Fibroblast of mammary gland (primary cell): ENCODE results near the gene TAL1.

Experiments
- DNase-seq: peaks from one replicate; pipeline ENCODE4 v3.0.0-alpha.2; 2010; ENCODE audit warnings: low read depth
- H3K4me3 ChIP-seq: 2 replicates; pipeline ENCODE4 v1.5.1; 2011; ENCODE audit warnings: low read depth, mild to moderate bottlenecking, low read length, moderate library complexity; ENCODE audit not compliant: control insufficient read depth
- TF ChIP-seq, protein P1 (sequence below): conservative IDR thresholded peaks from 2 replicates; pipeline ENCODE4 v1.5.1; 2011; ENCODE audit warnings: low read depth, low read length, inconsistent platforms; ENCODE audit not compliant: control insufficient read depth, insufficient read depth

TAL1 gene

DNA sequence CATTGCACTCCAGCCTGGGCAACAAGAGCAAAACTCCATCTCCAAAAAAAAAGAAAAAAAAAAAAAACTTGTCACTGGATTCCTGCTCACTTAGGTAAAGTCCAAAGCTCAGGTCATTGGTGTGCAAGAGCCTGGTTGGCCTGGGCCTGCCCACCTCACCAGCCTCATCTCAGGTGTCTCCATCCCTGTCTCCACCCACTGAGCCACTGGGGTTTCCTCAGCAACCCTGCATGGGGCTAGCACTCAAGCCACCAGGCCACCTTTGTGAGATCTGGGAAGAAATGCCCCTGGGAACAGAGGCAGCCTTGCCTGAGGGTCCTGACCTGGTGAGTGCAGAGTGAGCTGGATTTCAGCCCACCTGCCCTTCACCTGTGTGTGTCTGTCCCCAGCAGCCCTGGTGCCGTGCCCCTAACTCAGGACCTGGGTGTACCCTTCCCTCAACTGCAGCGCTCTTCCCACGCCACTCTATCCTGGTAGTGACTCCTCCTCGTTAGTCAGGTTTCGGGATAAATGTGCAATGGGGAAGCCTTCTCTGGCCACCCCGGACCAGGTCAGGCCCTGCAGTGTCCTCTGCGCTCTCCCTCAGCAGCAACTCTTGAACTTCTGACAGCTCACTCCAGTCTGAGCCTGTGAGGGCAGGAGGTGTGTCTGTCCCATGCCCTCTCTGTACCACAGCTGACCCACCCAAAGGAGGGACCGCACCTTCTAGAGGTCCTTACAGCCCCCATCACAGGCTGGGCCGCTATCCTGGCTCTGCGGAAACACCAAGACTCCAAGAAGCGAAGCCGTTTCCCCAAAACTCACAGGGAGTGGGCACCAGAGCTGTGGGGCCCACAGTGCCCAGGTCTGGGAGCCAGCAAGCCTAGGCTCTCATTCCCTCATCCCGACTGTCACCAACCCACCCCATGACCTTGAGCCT, 45.5 kb downstream of the TAL1 start:
- no peak for DNase-seq
- H3K4me3 ChIP-seq, result no peak overlapping the region
- TF ChIP-seq, protein P1, sequence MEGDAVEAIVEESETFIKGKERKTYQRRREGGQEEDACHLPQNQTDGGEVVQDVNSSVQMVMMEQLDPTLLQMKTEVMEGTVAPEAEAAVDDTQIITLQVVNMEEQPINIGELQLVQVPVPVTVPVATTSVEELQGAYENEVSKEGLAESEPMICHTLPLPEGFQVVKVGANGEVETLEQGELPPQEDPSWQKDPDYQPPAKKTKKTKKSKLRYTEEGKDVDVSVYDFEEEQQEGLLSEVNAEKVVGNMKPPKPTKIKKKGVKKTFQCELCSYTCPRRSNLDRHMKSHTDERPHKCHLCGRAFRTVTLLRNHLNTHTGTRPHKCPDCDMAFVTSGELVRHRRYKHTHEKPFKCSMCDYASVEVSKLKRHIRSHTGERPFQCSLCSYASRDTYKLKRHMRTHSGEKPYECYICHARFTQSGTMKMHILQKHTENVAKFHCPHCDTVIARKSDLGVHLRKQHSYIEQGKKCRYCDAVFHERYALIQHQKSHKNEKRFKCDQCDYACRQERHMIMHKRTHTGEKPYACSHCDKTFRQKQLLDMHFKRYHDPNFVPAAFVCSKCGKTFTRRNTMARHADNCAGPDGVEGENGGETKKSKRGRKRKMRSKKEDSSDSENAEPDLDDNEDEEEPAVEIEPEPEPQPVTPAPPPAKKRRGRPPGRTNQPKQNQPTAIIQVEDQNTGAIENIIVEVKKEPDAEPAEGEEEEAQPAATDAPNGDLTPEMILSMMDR, result no peak

DNA sequence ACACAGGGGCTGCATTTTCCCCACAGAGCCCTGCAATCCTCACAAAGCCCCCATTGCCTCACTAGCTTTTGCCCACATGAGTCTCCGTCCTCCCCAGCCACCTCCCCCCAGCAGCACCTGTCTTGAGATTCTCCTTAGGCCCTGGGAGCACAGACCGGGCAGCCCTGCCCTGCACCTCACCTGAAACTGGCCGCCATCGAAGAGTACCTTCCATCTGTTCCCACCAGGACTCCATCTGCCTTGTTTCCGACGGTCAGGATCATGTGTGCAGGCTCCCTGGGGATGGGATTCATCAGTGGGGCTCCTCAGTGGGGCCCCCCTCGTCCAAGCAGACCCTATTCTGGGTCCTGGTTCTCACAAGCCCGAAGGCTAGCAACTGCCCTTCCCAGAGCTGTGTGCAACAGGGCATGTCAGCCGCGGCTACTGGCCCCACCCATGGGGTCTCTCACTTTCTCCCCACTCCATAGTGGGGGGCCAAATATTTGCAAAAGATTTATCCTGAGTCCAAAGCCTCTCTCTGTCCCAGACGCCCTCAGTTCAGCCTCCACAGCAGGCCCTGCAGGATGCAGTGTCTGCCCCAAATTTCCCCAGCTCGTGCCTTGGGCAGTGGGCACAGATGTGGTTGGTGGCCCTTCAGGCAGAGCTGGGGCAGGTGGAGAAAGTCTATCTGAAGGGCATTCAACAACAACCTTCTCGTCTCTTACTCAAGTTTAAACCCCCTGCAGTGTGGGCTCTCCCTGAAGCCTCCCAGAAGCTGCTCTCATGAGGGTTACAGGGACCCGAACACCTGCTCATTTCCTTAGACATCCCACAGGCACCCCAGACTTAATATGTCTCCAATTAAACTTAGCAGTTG, 47.0 kb downstream of the TAL1 start:
- no peak for DNase-seq
- TF ChIP-seq, protein P1, result no peak
- no peak overlapping the region for H3K4me3 ChIP-seq

DNA sequence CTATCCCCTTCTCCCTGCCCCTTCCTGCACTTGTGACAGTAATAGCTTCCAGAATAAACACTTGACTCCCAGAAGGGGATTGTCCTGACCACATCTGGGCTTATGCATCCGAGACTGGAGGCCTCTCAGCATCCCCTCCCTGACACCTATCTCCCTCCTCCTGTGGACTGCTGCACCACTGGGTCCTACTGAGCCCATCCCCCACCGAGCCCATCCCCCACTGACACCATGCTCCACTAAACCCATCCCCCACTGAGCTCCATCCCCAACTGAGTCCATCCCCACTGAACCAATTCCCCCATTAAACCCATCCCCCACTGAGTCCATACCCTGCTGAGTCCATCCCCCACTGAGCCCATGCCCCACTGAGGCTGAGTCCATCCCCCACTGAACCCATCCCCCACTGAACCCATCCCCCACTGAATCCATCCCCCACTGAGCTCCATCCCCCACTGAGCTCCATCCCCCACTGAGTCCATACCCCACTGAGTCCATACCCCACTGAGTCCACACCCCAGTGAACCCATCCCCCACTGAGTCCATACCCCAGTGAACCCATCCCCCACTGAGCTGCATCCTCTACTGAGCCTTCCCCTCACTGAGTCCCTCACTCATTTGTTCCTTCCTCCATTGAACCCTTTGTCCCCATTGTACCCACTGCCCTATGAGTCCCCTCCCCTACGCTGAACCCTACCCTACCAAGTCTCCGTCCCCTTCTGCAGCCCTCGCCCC, 47.8 kb downstream of the TAL1 start:
- no peak overlapping the region for H3K4me3 ChIP-seq
- DNase-seq, result no peak
- TF ChIP-seq, protein P1, result no peak

DNA sequence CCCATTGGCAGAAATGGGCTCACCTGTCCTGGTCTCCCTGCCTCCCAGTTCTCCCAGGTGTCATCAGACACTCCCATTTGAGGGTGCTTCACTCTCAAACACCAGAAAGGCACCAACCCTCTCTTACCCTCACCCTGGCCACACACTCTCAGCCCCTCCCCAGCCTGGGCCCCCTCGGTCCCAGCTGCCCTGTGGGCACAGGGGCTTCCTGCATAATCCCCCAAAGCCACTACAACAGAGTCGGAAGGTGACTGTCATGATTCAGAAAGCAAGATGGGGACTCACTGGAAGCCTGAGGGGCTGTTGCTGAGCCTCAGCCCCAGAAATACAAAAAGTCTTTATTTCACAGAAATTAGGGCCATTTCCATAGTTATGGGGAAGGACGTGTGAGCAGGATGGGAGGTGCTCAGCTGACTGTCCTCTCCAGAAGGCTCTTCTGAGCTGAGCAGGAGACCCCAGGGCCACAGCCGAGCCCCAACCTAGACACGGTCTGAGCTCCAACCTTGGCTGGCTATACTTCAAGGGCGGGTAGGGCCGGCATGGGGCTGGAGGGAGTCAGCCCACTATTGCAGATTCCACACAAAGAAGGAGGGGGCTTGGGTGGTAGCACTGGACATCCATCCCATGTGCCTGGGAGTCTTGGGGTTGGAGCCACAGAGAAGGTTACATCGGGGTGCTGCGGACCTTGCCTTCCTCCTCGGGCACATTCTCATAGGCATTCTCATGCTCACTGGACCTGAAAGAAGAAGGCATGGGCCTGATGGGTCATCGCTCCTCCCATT, 48.5 kb downstream of the TAL1 start:
- TF ChIP-seq, protein P1, result no peak
- H3K4me3 ChIP-seq, result no peak overlapping the region
- DNase-seq, result no peak

DNA sequence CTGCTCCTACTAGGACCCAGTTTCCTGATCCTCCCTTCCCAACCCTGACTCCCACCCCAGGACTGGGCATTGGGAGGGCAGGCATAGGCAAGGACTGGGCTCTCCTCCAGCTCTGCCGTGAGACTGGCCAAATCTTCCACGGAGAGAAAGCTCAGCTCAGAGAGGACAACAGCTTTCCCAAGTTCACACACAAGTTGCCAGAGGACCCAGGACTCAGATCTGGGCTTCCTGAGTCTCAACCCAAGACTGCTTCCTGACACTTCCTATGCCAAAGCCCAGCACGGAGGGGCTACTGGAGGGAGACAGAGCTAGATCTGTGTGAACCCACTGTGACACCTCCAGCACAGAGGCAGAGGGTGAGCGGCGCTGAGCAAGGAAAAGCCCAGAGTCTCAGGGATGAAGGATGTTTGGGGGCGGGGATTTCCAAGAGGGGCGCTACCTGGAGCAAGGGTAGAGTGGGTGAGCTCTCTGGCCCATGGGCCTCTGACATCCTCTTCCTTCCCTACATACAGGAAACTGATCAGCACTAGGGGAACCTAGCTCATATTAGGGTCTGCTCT, 49.3 kb downstream of the TAL1 start:
- H3K4me3 ChIP-seq, result no peak overlapping the region
- TF ChIP-seq, protein P1, result no peak
- no peak for DNase-seq
